NCI-H128 (cell line): ENCODE data around the gene ITGB6.

Experiments used
- DNase-seq: peaks from one replicate; lab custom pipeline; 2025; ENCODE audit not compliant: unreplicated experiment; lab: John Stamatoyannopoulos, UW

Gene ITGB6

GRCh38 chr2:160057356-160057755, 142.7 kb downstream of the ITGB6 start:
- no peak for DNase-seq

GRCh38 chr2:160055726-160056108, 144.4 kb downstream of the ITGB6 start:
- DNase-seq: no peak

GRCh38 chr2:160054984-160055725, 144.9 kb downstream of the ITGB6 start:
- DNase-seq: no peak

GRCh38 chr2:160053946-160054345, 146.1 kb downstream of the ITGB6 start:
- DNase-seq: no peak

- DNase-seq: no peak
Measured at GRCh38 chr2:160052531-160052930, 147.5 kb downstream of the ITGB6 start.

GRCh38 chr2:160051371-160051800, 148.7 kb downstream of the ITGB6 start:
- DNase-seq: no peak

- no peak for DNase-seq
Measured at GRCh38 chr2:160050147-160050546, 149.9 kb downstream of the ITGB6 start.
